Muscle layer of duodenum (tissue), 2 donors: Measurements from ENCODE around the gene ZCCHC2.

Experiments
- H3K27ac ChIP-seq: one replicate; pipeline ENCODE4 v1.7.0; 2013; ENCODE audit warnings: mild to moderate bottlenecking, low read length
- H3K27me3 ChIP-seq: one replicate; pipeline ENCODE4 v1.7.0; 2013; ENCODE audit warnings: low read depth, mild to moderate bottlenecking, control low read depth, low read length
- H3K36me3 ChIP-seq, 2 donors: one replicate each; pipeline ENCODE4 v1.7.0; 2013; ENCODE audit warnings: low read length in 2 of 2, control low read depth in 1 of 2, mild to moderate bottlenecking in 1 of 2; ENCODE audit not compliant: insufficient read depth in 2 of 2, control insufficient read depth in 1 of 2
- H3K4me1 ChIP-seq, 2 donors: one replicate each; pipeline ENCODE4 v1.7.0; 2013; ENCODE audit warnings: low read length in 2 of 2, mild to moderate bottlenecking in 2 of 2, control low read depth in 1 of 2, moderate library complexity in 1 of 2; ENCODE audit not compliant: insufficient read depth in 2 of 2, control insufficient read depth in 1 of 2
- H3K4me3 ChIP-seq, 2 donors: one replicate each; pipeline ENCODE4 v1.7.0; 2013; ENCODE audit warnings: low read length in 2 of 2, low read depth in 1 of 2, mild to moderate bottlenecking in 1 of 2
- H3K9me3 ChIP-seq, 2 donors: one replicate each; pipeline ENCODE4 v1.7.0; 2013; ENCODE audit warnings: low read length in 2 of 2, control low read depth in 1 of 2, mild to moderate bottlenecking in 1 of 2; ENCODE audit not compliant: control insufficient read depth in 1 of 2
- donor health status: healthy.

ZCCHC2 gene

DNA sequence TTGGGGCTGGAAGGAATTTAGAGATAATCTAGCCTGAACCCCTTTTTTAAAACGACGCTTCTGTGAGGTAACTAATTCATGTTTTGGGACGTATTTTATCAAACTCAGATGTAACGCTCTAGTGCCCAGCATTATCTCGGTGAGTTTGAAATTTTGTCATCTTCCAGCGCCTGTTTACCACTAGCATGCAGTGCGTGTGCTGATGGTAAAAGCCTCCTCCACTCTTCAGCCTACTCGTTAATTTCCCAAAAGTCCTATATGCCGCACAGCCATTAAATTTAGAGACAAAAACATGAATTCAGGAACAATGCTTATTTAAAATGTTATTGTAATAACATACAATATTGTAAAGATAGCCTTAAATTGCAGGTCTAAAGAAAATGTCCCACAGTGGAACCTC is 2.8 kb downstream of the ZCCHC2 start:
- Histone ChIP-seq H3K36me3 (no peaks in the 10 kb centered on the region), H3K4me1 (peaks cover 14 to 36% of the 10 kb centered on the region in 2 donors), H3K27me3 (no peaks in the 10 kb centered on the region)

DNA sequence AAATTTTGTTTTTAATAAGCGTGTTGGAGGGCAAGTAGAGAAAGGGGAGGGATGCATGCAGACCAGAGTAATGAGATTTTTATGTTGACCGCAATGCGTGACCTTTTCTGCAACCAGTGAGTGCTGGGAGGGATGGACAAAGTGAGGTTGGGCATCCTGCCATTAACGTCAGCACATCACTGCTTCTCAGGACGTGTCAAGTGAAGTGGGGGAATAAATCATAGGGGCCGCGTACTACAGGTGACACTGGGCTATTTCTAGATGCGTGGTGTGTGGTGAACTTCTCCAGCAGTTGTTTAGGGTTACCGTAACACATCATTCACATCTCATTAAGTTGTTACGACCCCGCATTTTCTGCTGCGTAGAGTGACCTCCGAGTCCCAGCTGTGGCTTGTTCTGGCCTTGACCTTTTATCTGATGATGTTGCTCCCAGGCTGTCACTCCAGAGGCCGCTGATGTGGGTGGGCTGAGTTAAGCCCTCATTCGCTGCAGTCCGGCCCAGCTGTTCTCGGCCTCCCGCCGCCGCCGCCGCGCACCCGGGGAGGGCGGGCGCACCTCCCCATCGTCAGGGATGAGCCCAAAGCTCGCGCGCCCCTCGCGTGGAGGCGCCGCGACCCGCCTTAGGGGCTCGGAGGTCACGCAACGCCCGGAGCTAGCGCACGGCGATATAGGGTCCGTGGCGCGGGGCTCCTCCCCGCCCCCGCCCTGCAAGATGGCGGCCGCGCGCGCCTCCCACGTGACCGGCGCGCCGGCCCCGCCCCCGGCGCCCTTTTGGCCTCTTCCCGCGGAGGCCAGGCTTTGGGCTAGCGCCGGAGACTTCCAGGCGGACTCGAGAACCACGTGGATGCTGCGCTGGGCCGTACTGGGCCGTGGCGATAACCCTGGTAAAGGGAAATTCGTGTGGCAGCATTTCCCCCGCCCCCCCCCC is 3.5 kb downstream of the ZCCHC2 start:
- H3K27me3 ChIP-seq = no peaks in the 10 kb centered on the region
- H3K4me1 ChIP-seq = peaks cover 13 to 38% of the 10 kb centered on the region in 2 donors
- no peaks in the 10 kb centered on the region for H3K9me3 ChIP-seq
- H3K4me3 ChIP-seq = peak overlapping the region; percentile 90 to 98
- H3K27ac ChIP-seq = peak overlapping the region; percentile 93
- no peaks in the 10 kb centered on the region for H3K36me3 ChIP-seq

More for the DNA sequence above, 2.8 kb downstream of the ZCCHC2 start:
- no peaks in the 10 kb centered on the region for H3K9me3 ChIP-seq
- peak overlapping the region; percentile 90 to 98 for H3K4me3 ChIP-seq
- H3K27ac ChIP-seq = peak overlapping the region; percentile 93

DNA sequence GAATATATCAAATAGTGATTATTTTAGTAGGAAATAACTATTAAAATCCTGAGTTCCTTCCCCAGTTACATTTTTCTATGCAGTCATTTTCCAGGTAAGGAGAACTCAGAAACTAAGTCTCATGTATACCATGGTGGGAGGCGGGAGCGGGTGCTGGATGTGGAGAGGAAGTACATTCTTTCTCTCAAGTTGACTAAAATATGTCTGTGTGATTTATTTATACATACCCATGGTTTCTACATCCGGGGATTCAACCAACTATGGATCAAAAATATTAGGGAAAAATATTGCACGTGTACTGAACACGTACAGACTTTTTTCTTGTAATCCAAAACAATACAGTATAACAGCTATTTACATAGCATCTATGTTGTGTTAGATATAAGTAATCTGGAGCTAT is 6.8 kb downstream of the ZCCHC2 start:
- H3K27ac ChIP-seq = no peak overlapping the region
- H3K4me1 ChIP-seq = peaks cover 11 to 32% of the 10 kb centered on the region in 2 donors
- no peaks in the 10 kb centered on the region for H3K36me3 ChIP-seq
- no peak overlapping the region for H3K4me3 ChIP-seq
- no peaks in the 10 kb centered on the region for H3K9me3 ChIP-seq
- H3K27me3 ChIP-seq = no peaks in the 10 kb centered on the region

DNA sequence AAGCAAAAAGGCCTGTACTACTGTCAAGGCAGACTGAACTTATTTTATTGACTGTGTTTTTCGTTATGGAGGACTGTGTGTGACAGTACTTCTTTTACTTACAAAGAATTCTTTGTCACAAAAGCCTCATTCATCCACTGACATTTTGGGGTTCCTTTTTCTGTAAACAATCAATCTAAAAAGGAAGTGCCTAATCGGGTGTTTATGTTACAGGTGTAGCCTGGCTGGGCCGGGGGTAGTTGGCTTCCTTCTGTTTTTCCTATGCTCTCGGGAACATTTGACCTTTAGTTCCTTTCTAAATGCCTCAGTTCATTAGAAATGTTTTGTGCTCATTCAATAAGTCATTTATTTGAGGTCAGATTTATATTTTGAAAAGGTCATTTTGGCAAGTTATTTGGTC is 8.3 kb downstream of the ZCCHC2 start:
- no peak overlapping the region for H3K27ac ChIP-seq
- no peaks in the 10 kb centered on the region for H3K9me3 ChIP-seq
- no peak overlapping the region for H3K4me3 ChIP-seq

DNA sequence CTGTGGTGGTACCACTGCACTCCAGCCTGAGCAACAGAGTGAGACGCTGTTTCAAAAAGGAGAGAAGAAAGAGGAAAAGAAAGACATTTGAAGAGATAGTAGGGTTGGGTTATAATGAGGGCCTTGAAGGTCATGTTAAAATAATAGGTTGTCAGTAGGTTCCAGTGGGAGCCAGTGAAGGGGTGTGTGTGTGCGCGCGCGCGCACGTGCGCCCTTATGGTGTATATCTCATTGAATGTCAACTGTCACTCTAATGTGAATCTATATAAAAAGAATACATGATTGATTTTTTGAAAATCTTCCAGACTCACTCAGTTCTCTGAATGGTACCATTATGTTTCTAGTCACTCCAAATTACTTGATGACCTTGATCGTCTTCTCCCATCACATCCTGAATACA is 9.1 kb downstream of the ZCCHC2 start:
- Histone ChIP-seq H3K27ac (no peak overlapping the region), H3K4me3 (no peak overlapping the region), H3K36me3 (no peaks in the 10 kb centered on the region), H3K4me1 (peaks cover 0 to 21% of the 10 kb centered on the region in 2 donors), H3K9me3 (no peaks in the 10 kb centered on the region), H3K27me3 (no peaks in the 10 kb centered on the region)

More for the DNA sequence above, 8.3 kb downstream of the ZCCHC2 start:
- Histone ChIP-seq H3K27me3 (no peaks in the 10 kb centered on the region), H3K4me1 (peaks cover 0 to 22% of the 10 kb centered on the region in 2 donors), H3K36me3 (no peaks in the 10 kb centered on the region)

DNA sequence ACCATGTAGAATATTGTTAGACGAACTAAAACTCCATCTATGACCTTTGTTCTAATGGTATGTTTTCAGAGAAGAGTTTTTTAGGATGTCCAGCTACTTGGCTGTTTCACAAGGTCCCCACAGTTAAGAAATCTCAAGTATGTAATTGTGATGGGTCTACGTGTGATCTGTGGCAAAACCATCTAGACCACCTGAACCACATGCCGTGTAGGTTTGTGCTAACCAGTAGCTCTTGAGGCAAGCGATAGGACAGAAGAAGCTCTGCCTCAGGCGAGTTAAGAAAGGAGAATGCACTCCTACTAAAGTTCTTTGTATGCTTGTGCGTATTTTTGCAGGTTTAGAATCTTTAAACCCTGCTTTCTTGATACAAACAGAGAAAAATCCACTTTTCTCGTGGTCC is 13.2 kb downstream of the ZCCHC2 start:
- no peaks in the 10 kb centered on the region for H3K9me3 ChIP-seq
- no peak overlapping the region for H3K27ac ChIP-seq
- peaks cover under 1 to 4% of the 10 kb centered on the region in 2 donors for H3K36me3 ChIP-seq
- no peaks in the 10 kb centered on the region for H3K4me1 ChIP-seq
- H3K4me3 ChIP-seq = no peak overlapping the region
- no peaks in the 10 kb centered on the region for H3K27me3 ChIP-seq

DNA sequence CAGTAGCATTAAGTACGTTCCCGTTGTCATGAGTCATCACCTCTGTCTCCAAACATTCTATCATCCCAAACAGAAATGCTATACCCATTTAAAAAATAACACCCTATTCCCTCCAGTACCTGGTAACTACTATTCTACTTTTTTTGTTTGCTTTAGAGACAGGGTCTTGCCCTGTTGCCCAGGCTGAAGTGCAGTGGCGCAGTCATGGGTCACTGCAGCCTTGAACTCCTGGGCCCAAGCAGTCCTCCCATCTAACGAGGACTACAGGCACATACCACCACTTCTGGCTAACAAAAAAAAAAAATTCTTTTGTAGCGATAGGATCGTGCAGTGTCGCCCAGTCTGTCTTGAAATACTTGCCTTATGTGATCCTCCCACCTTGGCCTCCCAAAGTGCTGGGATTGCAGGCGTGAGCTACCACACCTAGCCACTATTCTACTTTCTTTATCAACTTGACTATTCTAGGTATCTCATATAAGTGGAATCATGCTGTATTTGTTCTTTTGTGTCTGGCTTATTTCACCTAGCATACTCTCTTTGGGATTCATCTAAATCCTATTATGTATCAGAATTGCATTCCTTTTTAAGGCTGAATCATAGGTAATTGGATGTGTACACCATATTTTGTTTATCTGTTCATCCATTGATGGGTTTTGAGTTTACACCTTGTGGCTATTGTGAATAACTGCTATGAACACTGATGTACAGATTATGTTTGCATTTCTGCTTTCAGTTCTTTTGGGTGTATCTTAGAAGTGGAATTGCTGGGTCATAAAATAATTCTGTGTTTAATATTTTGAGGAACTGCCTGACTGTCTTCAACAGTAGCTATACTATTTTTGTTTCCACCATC is 14.4 kb downstream of the ZCCHC2 start:
- peaks cover 7 to 11% of the 10 kb centered on the region in 2 donors for H3K36me3 ChIP-seq
- no peak overlapping the region for H3K27ac ChIP-seq
- H3K4me3 ChIP-seq = no peak overlapping the region
- no peaks in the 10 kb centered on the region for H3K4me1 ChIP-seq
- no peaks in the 10 kb centered on the region for H3K9me3 ChIP-seq
- H3K27me3 ChIP-seq = no peaks in the 10 kb centered on the region

DNA sequence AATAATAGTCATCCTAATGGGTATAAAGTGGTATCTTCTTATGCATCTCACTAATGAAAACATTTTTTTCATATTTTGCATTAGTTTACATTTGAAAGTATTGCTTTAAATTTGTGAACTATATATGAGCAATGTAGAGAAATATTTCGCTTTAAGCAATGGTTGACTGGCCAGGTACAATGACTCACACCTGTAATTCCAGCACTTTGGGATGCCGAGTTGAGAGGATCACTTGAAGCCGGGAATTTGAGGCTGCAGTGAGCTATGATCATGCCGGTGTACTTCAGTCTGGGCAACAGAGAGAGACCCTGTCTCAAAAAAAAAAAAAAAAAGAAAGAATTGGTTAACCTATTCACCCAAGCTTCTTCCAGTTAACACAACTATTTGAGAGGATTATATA is 15.1 kb downstream of the ZCCHC2 start:
- no peaks in the 10 kb centered on the region for H3K9me3 ChIP-seq
- H3K36me3 ChIP-seq = peaks cover 14 to 17% of the 10 kb centered on the region in 2 donors
- no peak overlapping the region for H3K27ac ChIP-seq
- H3K27me3 ChIP-seq = no peaks in the 10 kb centered on the region
- no peak overlapping the region for H3K4me3 ChIP-seq
- no peaks in the 10 kb centered on the region for H3K4me1 ChIP-seq

DNA sequence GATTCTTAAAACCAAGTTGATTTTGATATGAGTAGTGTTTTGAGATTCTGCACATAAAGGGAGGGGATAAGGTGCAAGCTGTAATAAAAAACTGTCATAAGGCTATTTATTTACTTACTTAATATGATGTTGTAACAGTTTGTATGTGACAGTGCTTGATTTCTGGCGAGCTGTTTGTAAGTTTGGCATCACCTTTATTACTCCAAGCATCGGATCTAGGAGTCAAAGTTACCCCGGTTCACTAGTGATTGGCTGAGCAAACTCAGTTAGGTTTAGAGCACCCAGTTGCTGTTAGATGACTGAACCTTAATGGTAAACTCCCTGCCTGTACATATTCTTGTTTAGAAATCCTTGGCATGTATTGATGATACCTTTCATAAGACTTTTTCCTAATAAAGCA is 16.1 kb downstream of the ZCCHC2 start:
- H3K27me3 ChIP-seq = no peaks in the 10 kb centered on the region
- peaks cover 22 to 27% of the 10 kb centered on the region in 2 donors for H3K36me3 ChIP-seq
- no peaks in the 10 kb centered on the region for H3K4me1 ChIP-seq
- no peak overlapping the region for H3K4me3 ChIP-seq
- no peak overlapping the region for H3K27ac ChIP-seq
- no peaks in the 10 kb centered on the region for H3K9me3 ChIP-seq

DNA sequence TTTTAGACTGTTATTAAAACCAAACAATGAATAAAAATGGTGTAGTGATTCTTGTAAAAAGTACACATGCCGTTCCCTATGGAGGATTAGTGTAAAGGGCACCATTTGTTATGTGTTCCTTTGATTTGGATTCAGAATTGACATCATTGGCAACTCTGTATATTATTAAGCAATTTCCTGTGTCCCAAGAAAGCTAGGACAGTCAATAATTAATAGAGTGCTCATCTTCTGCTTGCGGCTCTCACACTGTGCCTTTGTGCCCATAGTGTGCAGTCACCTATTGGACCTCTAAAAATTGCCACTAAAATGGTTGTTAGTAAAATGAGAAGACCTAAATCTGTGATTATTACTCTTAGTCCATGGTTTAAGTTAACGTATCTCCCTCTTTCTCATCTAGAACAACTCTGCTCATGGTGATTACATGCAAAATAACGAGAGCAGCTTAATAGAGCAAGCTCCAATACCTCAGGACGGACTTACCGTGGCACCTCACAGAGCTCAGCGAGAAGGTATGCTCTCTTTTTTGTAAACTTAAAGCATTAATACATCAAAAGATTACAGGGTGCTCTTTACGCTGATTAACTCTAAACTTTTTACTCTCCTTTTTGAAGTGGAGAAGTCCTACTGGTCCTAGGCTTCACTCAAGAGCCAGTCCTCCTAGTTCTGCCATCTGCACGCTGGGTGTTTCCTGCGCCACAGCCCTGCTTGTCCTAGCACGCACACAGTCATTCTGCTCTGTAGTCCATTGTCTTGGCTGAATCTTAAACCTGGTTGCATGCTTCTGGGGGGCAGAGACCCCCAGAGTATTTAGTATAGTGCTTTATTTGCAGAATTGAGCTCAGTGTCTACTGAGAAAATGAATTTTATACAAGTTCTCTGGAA is 16.7 kb downstream of the ZCCHC2 start:
- no peak overlapping the region for H3K4me3 ChIP-seq
- no peaks in the 10 kb centered on the region for H3K9me3 ChIP-seq
- H3K4me1 ChIP-seq = no peaks in the 10 kb centered on the region
- H3K27ac ChIP-seq = no peak overlapping the region
- H3K36me3 ChIP-seq = peaks cover 25 to 28% of the 10 kb centered on the region in 2 donors
- H3K27me3 ChIP-seq = no peaks in the 10 kb centered on the region
